ENCODE results near the gene DAZ3. TPM values are rescaled to one million over a fixed set of nuclear protein-coding genes. Genes with fewer than 3 reads are reported as not detected.
"Not testable (repeated sequence)": the region's sequence is repeated elsewhere in the genome, so short reads cannot be mapped to it uniquely, and the experiment has no call there.

DAZ3 gene
- not detected for total RNA-seq
- long read RNA-seq = 0 reads

- ATAC-seq; DNase-seq; intact Hi-C loops (cut with DNase I, micrococcal nuclease): not testable (repeated sequence)
Observed at GRCh38 chrY:24813293-24813692, at the start of gene DAZ3. Gene DAZ3 (minus strand): TSS chrY:24813393. CDS start chrY:24813185, 208 bp downstream.

- DNase-seq; ATAC-seq; intact Hi-C loops (cut with DNase I, micrococcal nuclease): not testable (repeated sequence)
Observed at GRCh38 chrY:24833619-24834018, 20.4 kb upstream of the DAZ3 start, which contains the start of gene DAZ4. Gene DAZ4 (plus strand): TSS chrY:24833919. CDS start chrY:24834127, 208 bp downstream.

- DNase-seq; ATAC-seq; intact Hi-C loops (cut with DNase I, micrococcal nuclease): not testable (repeated sequence)
Observed at GRCh38 chrY:24825069-24825468, 11.9 kb upstream of the DAZ3 start.

- intact Hi-C loops (cut with DNase I, micrococcal nuclease); ATAC-seq; DNase-seq: not testable (repeated sequence)
Observed at GRCh38 chrY:24824184-24824879, 11.1 kb upstream of the DAZ3 start.

- ATAC-seq; intact Hi-C loops (cut with DNase I, micrococcal nuclease); DNase-seq: not testable (repeated sequence)
Observed at GRCh38 chrY:24821836-24822235, 8.6 kb upstream of the DAZ3 start.

Other genes with a start within 250 kb of the DAZ3 start
- gene BPY2B, start 195.4 kb downstream of the DAZ3 start, total RNA-seq = not detected
- gene DAZ4, start 20.5 kb upstream of the DAZ3 start, total RNA-seq = not detected
- gene BPY2C, start 238.7 kb upstream of the DAZ3 start, total RNA-seq = not detected